Subcutaneous abdominal adipose tissue (tissue), 5 donors: Measurements from ENCODE around the gene CNN3.
A peak's percentile ranks its signal among the peaks of the same experiment; 100 is the strongest.

ENCODE experiments used
- H3K27ac ChIP-seq: one replicate; pipeline ENCODE4 v1.7.0; 2013; ENCODE audit warnings: low read depth, mild to moderate bottlenecking, inconsistent platforms, low read length, moderate library complexity
- H3K27me3 ChIP-seq, 5 donors: one replicate each; pipeline ENCODE4 v1.7.0; 2013; ENCODE audit warnings: low read length in 5 of 5, inconsistent platforms in 1 of 5; ENCODE audit not compliant: control insufficient read depth in 5 of 5, insufficient read depth in 4 of 5
- H3K36me3 ChIP-seq, 5 donors: one replicate each; pipeline ENCODE4 v1.7.0; 2013; ENCODE audit warnings: low read length in 5 of 5; ENCODE audit not compliant: control insufficient read depth in 5 of 5, insufficient read depth in 5 of 5
- H3K4me1 ChIP-seq, 5 donors: one replicate each; pipeline ENCODE4 v1.7.0; 2013; ENCODE audit warnings: low read length in 5 of 5, mild to moderate bottlenecking in 3 of 5, moderate library complexity in 1 of 5; ENCODE audit not compliant: control insufficient read depth in 5 of 5, insufficient read depth in 5 of 5
- H3K4me3 ChIP-seq, 5 donors: one replicate each; pipeline ENCODE4 v1.7.0; 2013; ENCODE audit warnings: low read length in 5 of 5, low read depth in 1 of 5
- H3K9ac ChIP-seq, 5 donors: one replicate each; pipeline ENCODE4 v1.7.0; 2013; ENCODE audit warnings: low read length in 5 of 5, mild to moderate bottlenecking in 4 of 5, moderate library complexity in 3 of 5
- H3K9me3 ChIP-seq, 5 donors: one replicate each; pipeline ENCODE4 v1.7.0; 2013; ENCODE audit warnings: low read length in 5 of 5; ENCODE audit not compliant: control insufficient read depth in 5 of 5
- donor health status: healthy.
- donor health status: healthy.
- donor health status: healthy.
- donor health status: healthy.
- donor health status: healthy.

CNN3 gene

DNA sequence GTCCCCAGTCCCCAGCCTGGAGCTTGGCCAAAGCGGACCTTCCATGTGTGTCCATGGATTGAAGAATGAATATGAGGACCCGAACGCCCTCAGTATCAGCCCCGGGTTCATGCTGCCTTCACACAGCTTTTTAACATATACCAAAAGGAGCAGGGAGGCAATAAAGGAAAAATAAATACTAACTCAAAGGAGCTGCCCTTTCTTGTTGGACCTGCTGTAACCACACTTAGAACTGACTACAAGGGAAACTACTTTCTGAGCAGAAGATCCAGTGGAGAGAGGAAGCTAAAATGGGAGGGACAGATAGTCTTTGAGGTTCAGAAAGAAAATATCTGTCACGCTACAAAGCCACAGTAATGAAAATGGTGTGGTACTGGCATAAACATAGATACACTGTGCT lies 48.6 kb downstream of the CNN3 start:
- no peak overlapping the region for H3K4me3 ChIP-seq
- no peaks in the 10 kb centered on the region for H3K27me3 ChIP-seq
- H3K9me3 ChIP-seq, result no peaks in the 10 kb centered on the region
- no peak overlapping the region for H3K9ac ChIP-seq
- H3K27ac ChIP-seq, result no peak overlapping the region
- H3K36me3 ChIP-seq, result no peaks in the 10 kb centered on the region
- H3K4me1 ChIP-seq, result peaks cover 0 to 2% (median 1%) of the 10 kb centered on the region in 5 donors

DNA sequence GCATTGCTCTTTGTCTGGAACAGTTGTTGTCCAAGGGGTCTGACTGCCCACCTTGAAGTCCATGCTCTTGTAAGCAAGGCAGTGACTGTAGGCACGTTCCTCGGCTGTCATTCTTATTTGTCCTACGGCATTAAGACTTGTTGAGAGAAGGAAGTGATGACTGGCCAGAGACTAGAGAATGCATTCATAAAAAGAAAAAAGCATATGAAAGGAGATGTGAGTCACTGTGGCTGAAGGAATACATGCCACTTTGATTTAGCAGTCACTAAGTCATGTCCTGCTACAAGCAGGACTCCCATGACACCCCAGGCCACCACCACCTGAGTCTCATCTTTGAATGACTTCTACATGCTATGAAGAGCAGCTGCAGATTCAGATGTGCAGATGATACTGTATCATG lies 50.5 kb downstream of the CNN3 start:
- no peak overlapping the region for H3K4me3 ChIP-seq
- H3K9me3 ChIP-seq, result no peaks in the 10 kb centered on the region
- H3K36me3 ChIP-seq, result no peaks in the 10 kb centered on the region
- H3K27me3 ChIP-seq, result no peaks in the 10 kb centered on the region
- no peaks in the 10 kb centered on the region for H3K4me1 ChIP-seq
- H3K9ac ChIP-seq, result no peak overlapping the region
- no peak overlapping the region for H3K27ac ChIP-seq

DNA sequence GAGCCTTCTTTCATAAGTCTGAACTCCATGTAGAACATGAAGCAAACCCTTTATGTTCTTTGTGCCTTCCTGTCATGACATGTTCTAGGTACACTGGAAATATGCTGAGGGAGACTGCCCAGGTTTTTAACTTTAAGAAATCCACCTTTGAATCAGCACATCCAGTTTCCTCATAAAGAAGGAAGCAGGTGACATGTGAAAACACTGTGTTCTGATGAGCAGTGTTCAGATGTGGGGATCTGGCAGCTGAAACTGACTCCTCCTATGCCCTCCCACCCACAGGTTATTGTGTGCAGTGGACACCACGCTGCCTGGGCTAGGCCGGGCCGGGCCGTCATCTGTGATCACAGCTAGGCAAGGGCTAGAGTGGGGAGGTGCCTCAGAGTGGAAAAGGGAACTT lies 51.1 kb downstream of the CNN3 start:
- Histone ChIP-seq H3K9me3 (no peaks in the 10 kb centered on the region), H3K9ac (no peak overlapping the region), H3K4me1 (no peaks in the 10 kb centered on the region), H3K27me3 (no peaks in the 10 kb centered on the region), H3K36me3 (no peaks in the 10 kb centered on the region), H3K27ac (no peak overlapping the region), H3K4me3 (no peak overlapping the region)

DNA sequence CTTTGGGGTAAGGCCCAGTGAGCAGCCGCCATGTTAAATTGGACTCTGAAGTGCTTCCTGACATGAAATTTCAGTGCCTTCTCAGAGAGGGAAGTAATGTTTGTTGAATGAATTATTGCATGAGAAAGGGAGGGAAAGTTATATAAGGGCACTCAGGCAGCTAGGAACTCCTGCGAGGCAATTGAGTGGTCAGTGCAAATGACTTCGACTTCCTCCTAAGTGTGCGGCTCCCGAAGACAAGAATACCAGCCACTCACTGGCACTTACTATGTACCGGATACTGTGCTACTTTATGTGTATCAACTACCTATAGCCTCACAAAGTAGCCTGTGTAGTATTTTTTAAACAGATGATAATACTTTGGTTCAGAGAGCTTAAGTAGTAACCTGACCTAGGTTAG lies 52.5 kb downstream of the CNN3 start:
- H3K4me3 ChIP-seq, result no peak overlapping the region
- no peak overlapping the region for H3K9ac ChIP-seq
- no peaks in the 10 kb centered on the region for H3K9me3 ChIP-seq
- H3K4me1 ChIP-seq, result no peaks in the 10 kb centered on the region
- no peak overlapping the region for H3K27ac ChIP-seq
- H3K27me3 ChIP-seq, result no peaks in the 10 kb centered on the region
- H3K36me3 ChIP-seq, result no peaks in the 10 kb centered on the region

DNA sequence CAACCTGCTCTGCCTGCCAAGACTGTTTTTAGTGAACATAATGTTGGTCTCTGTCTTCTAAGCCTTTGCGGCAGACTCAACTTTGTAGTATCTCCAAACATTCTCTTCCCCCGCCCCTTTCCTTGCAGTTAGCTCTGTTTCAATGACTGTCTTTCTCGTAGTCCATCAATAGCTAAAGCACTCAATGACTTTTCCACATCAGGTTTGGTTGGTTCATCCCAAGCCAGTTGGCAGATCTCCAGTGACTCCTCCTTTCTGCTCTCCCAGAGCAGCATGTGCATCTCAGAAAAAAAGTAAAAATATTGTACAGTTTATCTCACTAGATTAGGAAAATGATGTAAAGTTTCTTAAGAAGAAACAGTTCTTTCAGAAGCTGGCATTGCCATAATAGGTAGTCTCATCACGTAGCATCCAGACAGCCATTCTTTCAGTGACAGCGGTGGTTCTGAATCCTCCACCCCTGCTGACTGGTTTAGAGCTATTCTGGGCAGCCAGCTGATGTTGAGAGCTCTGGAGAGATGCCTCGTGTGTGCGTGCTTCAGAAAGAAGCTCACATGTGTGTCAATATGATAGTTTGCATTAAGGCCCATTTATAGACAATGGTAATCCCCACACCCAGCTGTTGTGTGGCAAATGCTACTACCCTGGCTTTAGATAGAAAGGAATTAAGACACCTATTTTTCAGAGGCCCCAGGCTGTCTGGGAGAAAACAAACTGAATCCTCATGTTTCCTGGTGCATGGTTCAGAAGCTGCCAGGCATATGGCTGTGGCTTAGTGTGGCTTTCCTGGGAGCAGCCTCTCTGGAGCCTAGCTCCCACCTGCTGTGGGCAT lies 53.2 kb downstream of the CNN3 start:
- Histone ChIP-seq H3K27ac (no peak overlapping the region), H3K9me3 (no peaks in the 10 kb centered on the region), H3K36me3 (no peaks in the 10 kb centered on the region), H3K9ac (no peak overlapping the region), H3K4me1 (no peaks in the 10 kb centered on the region), H3K27me3 (no peaks in the 10 kb centered on the region), H3K4me3 (no peak overlapping the region)

DNA sequence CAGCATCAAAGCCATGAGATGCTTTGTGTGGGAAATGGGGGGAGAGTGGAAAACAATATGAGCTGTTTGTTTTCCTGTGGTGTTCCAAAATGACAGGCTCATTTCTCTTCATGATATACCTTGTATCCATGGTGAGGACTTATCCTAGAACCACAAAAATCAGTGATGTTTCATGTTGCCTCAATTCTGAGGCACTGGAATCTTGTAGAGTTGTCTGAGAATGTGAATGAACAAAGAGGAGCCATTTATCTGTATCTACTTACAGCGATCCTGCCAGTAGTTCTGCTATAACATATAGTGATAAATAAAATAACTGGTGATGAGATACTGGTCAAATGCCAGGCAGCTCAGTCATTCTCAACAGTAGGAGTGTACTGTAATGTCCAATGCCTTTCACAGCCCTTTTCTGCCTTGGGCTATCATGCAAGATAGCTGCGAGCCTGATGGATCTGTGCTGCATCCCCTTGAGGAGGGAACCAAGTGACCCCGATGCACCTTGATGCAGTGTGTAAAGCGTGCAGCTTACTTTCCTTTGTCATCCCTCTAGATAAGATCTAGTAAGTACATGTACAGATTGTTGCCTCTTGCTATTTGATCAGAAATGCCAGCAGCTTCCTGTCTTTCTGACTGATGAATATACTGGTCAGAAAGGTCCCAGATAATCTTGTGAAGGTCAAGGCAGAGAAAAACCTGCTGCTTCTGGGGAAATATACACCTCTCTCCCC lies 54.0 kb downstream of the CNN3 start:
- Histone ChIP-seq H3K4me1 (no peaks in the 10 kb centered on the region), H3K27ac (no peak overlapping the region), H3K27me3 (no peaks in the 10 kb centered on the region), H3K36me3 (no peaks in the 10 kb centered on the region), H3K9ac (no peak overlapping the region), H3K4me3 (no peak overlapping the region), H3K9me3 (no peaks in the 10 kb centered on the region)

DNA sequence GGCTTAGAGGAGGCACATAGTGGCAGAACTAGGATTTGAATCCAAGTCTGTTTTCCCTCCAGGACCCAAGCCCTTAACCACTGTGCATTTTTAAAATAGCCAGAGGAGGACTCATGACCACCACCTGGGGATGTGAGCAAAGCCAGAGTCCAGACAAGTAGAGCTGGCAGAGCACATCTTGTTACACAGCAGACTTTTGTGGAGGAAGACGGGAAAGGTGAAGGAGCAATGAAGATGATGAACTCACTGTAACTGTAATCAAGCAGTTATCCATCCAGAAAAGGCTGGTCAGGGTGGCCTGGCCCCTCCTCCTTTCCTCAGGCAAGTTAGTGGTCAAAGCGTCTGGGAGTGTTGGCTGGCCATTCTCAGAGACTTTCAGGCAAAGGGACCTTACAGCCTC lies 55.9 kb downstream of the CNN3 start:
- Histone ChIP-seq H3K27ac (no peak overlapping the region), H3K9me3 (no peaks in the 10 kb centered on the region), H3K4me1 (no peaks in the 10 kb centered on the region), H3K9ac (no peak overlapping the region), H3K4me3 (no peak overlapping the region), H3K36me3 (no peaks in the 10 kb centered on the region), H3K27me3 (no peaks in the 10 kb centered on the region)

DNA sequence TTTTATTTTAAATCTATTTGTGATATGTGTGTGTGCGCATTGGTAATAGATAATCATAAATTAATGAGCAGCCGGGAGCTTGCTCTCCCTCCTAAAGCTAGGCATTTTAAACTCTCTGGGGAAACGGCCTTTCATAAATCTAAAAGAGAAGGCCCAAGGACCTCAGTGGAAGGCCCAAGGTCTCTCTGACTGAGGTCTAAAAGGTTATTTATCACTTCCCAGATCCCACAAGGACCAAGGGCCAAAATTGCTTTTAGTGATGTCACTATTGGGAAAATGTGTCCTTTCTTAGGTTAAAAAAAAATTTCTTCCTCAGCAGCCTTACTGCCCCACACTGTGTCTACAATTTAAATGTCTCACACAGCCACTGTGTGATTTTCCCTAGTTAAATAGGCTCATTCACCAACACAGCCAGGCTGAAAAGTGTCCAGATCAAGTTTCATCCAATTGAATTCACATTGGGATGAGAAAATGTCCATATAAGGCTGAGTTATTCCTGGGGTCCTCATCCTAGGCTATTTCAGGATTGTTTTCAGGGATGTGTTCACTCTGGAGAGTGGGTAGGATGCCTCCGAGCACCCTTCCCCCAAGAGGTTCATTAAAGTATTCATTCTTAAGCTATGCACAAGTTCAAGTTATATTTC lies 60.6 kb downstream of the CNN3 start:
- H3K36me3 ChIP-seq, result no peaks in the 10 kb centered on the region
- H3K4me1 ChIP-seq, result peaks cover 2 to 27% (median 20%) of the 10 kb centered on the region in 5 donors
- H3K27ac ChIP-seq, result peak overlapping the region; percentile 59

DNA sequence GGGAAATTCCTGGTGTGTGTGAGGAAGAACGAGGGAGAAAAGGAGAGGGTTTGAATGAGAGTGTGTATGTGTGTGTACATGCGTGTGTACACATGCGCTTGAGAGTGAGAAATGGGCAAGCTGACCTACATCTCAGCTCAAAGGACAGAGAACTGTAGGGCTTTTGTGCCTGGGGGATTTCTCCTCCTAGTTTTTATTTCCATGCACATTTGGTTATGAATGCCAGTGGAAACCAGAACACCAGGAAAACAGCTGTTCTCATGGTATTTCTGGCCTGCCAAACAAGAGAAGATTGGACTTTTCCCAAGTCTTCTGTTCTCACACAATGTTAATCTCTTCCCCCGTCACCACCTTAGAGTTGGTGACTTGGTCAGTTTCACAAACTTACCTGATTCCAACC lies 61.5 kb downstream of the CNN3 start:
- no peak overlapping the region for H3K4me3 ChIP-seq
- no peaks in the 10 kb centered on the region for H3K27me3 ChIP-seq
- no peaks in the 10 kb centered on the region for H3K36me3 ChIP-seq
- no peak overlapping the region for H3K9ac ChIP-seq
- no peaks in the 10 kb centered on the region for H3K9me3 ChIP-seq
- peaks cover 2 to 27% (median 20%) of the 10 kb centered on the region in 5 donors for H3K4me1 ChIP-seq
- H3K27ac ChIP-seq, result peak overlapping the region; percentile 59

More for the DNA sequence above, 60.6 kb downstream of the CNN3 start:
- Histone ChIP-seq H3K9me3 (no peaks in the 10 kb centered on the region), H3K9ac (peak overlapping the region in 1 of 5 donors; percentile 13), H3K27me3 (no peaks in the 10 kb centered on the region), H3K4me3 (no peak overlapping the region)

DNA sequence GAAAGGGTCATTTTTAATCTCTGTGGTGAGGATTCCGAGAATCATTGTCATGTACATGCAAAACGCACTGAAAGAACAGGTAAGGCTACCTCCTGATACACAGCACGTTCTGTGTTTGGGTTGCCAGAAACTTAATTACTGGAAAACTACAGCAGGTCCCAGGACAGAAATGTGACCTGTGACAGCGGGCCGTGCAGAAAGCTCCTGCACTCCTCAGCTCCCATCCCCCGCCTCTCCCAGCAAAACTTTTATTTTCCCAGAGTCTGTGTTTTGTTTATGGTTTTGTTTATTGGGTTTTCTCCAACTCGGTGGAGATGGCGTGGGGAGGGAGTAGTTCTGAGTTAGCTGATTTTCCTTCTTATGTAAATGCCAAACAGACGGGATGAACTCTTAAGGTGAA lies 62.1 kb downstream of the CNN3 start:
- Histone ChIP-seq H3K4me1 (peaks cover 2 to 27% (median 20%) of the 10 kb centered on the region in 5 donors), H3K9me3 (no peaks in the 10 kb centered on the region), H3K4me3 (no peak overlapping the region), H3K27me3 (no peaks in the 10 kb centered on the region), H3K9ac (no peak overlapping the region), H3K27ac (peak overlapping the region; percentile 59), H3K36me3 (no peaks in the 10 kb centered on the region)
